ENCODE measurements around the gene TMEM63B. TPM values are rescaled to one million over a fixed set of nuclear protein-coding genes. Genes with fewer than 3 reads are reported as not detected.

The TMEM63B gene
- total and polyA plus RNA-seq, 9 of the 15 experiments (the other 6 are each of a cell fraction or from before 2014, with no cell fraction given) = 0.14 to 39.4 (median 14.4) TPM

GRCh38 chr6:44126320-44127149, 819 bp upstream of the TMEM63B start:
- peaks cover 44% of the 10 kb centered on the region for H4K20me1 ChIP-seq (replicated peaks; ENCODE audit: control insufficient read depth, insufficient read depth, low read length)
- H3K27ac ChIP-seq (ENCODE audit: extremely low read depth, low read depth, low read length) = peak overlapping the region; percentile 75
- H3K9ac ChIP-seq (ENCODE audit: insufficient read depth in 1 of 2, low read depth in 2 of 2, low read length in 2 of 2) = peak overlapping the region; percentile 78 to 92
- ChIA-PET POLR2A (interaction anchor here (1.0 kb wide), 1 partner anchor 15 kb away, joined by 4 read pairs; no protein-coding TSS in a partner anchor), CTCF (ENCODE audit: low intra/inter-chr PET ratio) (no interaction called here)
- peak overlapping the region; percentile 76 for H3K4me3 ChIP-seq
- DNase-seq (ENCODE audit: extremely low read depth in 1 of 4, low spot score in 3 of 4) = peak in 2 of 4 experiments; percentile 84
- TSS peak; percentile 48 for BruUV-seq (replicated peaks)
- peak overlapping the region; percentile 94 for H3K4me2 ChIP-seq (ENCODE audit: insufficient read depth, low read length)
- H3K9me3 ChIP-seq (replicated peaks; ENCODE audit: control insufficient read depth, insufficient read depth, low read depth, low read length) = no peaks in the 10 kb centered on the region
- no peaks in the 10 kb centered on the region for H3K9me1 ChIP-seq (ENCODE audit: control insufficient read depth, insufficient read depth, low read length)
- peak; percentile 63 for ATAC-seq
- H2AFZ ChIP-seq (ENCODE audit: low read depth, low read length) = peak overlapping the region; percentile 67; the same call in 1 of the 2 replicates
- peaks cover 38% of the 10 kb centered on the region for H3K36me3 ChIP-seq (ENCODE audit: control insufficient read depth, insufficient read depth, low read length)
- H3K27me3 ChIP-seq (ENCODE audit: control insufficient read depth in 2 of 2, insufficient read depth in 2 of 2, low read length in 2 of 2) = no peaks in the 10 kb centered on the region
- WGBS (ENCODE audit: insufficient coverage, low coverage, missing lambda C conversion rate) = under 1% methylated on average over 17 of the region's 31 CpGs
- FAIRE-seq = peak; percentile 59
- intact Hi-C loops (cut with micrococcal nuclease) (loop anchor here (5.0 kb wide), 1 partner anchor 499 kb away; the partner anchor contains the start of gene GTPBP2), in situ Hi-C loops (cut with MboI) (no loop called here)
- peaks cover 51 to 60% of the 10 kb centered on the region in 2 experiments for H3K4me1 ChIP-seq (replicated peaks in 1 of 2; ENCODE audit: control insufficient read depth in 2 of 2, insufficient read depth in 2 of 2, low read length in 2 of 2)
- H3K79me2 ChIP-seq (ENCODE audit: control insufficient read depth, insufficient read depth, low read length) = peaks cover 93% of the 10 kb centered on the region
- TF ChIP-seq, protein P1, sequence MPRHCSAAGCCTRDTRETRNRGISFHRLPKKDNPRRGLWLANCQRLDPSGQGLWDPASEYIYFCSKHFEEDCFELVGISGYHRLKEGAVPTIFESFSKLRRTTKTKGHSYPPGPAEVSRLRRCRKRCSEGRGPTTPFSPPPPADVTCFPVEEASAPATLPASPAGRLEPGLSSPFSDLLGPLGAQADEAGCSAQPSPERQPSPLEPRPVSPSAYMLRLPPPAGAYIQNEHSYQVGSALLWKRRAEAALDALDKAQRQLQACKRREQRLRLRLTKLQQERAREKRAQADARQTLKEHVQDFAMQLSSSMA (CRISPR knock-in tag; IDR thresholded peaks at IDR 0.05) = no peak
- TF ChIP-seq, protein P2, sequence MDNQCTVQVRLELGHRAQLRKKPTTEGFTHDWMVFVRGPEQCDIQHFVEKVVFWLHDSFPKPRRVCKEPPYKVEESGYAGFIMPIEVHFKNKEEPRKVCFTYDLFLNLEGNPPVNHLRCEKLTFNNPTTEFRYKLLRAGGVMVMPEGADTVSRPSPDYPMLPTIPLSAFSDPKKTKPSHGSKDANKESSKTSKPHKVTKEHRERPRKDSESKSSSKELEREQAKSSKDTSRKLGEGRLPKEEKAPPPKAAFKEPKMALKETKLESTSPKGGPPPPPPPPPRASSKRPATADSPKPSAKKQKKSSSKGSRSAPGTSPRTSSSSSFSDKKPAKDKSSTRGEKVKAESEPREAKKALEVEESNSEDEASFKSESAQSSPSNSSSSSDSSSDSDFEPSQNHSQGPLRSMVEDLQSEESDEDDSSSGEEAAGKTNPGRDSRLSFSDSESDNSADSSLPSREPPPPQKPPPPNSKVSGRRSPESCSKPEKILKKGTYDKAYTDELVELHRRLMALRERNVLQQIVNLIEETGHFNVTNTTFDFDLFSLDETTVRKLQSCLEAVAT (IDR thresholded peaks at IDR 0.05) = no peak
- 0 out of 2 replicates have a peak, but pooled peaks have one; percentile 16 for TF ChIP-seq SP1 (CRISPR knock-in tag; IDR thresholded peaks at IDR 0.05)
- no peak for TF ChIP-seq MCM2 (IDR thresholded peaks at IDR 0.05; ENCODE audit: low read depth)
- 0 out of 2 replicates have a peak, but pooled peaks have one; percentile 60 for TF ChIP-seq ZNF766 (CRISPR knock-in tag; conservative IDR thresholded peaks at IDR 0.05)
- peak in 1 of 2 experiments; percentile 15; a peak in 1 of 4 replicates for TF ChIP-seq KDM1A (IDR thresholded peaks at IDR 0.05)
- TF ChIP-seq C11orf30 (IDR thresholded peaks at IDR 0.05; ENCODE audit: low read depth) = no peak
- TF ChIP-seq JUND (IDR thresholded peaks at IDR 0.05; ENCODE audit: borderline replicate concordance, low read depth, low read length) = peak; percentile 52
- TF ChIP-seq JUND (tag; IDR thresholded peaks at IDR 0.05; ENCODE audit: borderline replicate concordance, low read depth, low read length) = no peak
- peak in 1 of 2 experiments; percentile 41; a peak in 1 of 4 replicates for TF ChIP-seq HDAC1 (IDR thresholded peaks at IDR 0.05)
- peak; percentile 58; the same call in 1 of the 2 replicates for TF ChIP-seq SMARCE1 (IDR thresholded peaks at IDR 0.05)
- TF ChIP-seq, protein P3, sequence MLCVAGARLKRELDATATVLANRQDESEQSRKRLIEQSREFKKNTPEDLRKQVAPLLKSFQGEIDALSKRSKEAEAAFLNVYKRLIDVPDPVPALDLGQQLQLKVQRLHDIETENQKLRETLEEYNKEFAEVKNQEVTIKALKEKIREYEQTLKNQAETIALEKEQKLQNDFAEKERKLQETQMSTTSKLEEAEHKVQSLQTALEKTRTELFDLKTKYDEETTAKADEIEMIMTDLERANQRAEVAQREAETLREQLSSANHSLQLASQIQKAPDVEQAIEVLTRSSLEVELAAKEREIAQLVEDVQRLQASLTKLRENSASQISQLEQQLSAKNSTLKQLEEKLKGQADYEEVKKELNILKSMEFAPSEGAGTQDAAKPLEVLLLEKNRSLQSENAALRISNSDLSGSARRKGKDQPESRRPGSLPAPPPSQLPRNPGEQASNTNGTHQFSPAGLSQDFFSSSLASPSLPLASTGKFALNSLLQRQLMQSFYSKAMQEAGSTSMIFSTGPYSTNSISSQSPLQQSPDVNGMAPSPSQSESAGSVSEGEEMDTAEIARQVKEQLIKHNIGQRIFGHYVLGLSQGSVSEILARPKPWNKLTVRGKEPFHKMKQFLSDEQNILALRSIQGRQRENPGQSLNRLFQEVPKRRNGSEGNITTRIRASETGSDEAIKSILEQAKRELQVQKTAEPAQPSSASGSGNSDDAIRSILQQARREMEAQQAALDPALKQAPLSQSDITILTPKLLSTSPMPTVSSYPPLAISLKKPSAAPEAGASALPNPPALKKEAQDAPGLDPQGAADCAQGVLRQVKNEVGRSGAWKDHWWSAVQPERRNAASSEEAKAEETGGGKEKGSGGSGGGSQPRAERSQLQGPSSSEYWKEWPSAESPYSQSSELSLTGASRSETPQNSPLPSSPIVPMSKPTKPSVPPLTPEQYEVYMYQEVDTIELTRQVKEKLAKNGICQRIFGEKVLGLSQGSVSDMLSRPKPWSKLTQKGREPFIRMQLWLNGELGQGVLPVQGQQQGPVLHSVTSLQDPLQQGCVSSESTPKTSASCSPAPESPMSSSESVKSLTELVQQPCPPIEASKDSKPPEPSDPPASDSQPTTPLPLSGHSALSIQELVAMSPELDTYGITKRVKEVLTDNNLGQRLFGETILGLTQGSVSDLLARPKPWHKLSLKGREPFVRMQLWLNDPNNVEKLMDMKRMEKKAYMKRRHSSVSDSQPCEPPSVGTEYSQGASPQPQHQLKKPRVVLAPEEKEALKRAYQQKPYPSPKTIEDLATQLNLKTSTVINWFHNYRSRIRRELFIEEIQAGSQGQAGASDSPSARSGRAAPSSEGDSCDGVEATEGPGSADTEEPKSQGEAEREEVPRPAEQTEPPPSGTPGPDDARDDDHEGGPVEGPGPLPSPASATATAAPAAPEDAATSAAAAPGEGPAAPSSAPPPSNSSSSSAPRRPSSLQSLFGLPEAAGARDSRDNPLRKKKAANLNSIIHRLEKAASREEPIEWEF (CRISPR knock-in tag; IDR thresholded peaks at IDR 0.05) = 0 out of 2 replicates have a peak, but pooled peaks have one; percentile 33
